ENCODE data around the gene CCT8.
"Not testable (repeated sequence)": the region's sequence is repeated elsewhere in the genome, so short reads cannot be mapped to it uniquely, and the experiment has no call there.

Gene CCT8

GRCh38 chr21:29080454-29080941 is 7.0 kb upstream of the CCT8 start:
- ChIA-PET POLR2A (interaction anchor here (0.8 to 1.0 kb wide), 2 partner anchors 15 to 56 kb away, joined by 3 read pairs; partner anchors contain the start of gene USP16), CTCF (interaction anchor here (1.2 kb wide), 1 partner anchor 11 kb away, joined by 5 read pairs; no protein-coding TSS in a partner anchor)
- no peak for TF ChIP-seq NFRKB (IDR thresholded peaks at IDR 0.05)
- no peak for TF ChIP-seq FOXA1 (IDR thresholded peaks at IDR 0.05)
- TF ChIP-seq FOXK2 (IDR thresholded peaks at IDR 0.05), result no peak
- no peak for TF ChIP-seq TARDBP (IDR thresholded peaks at IDR 0.05)
- no peak for TF ChIP-seq ARNT (IDR thresholded peaks at IDR 0.05)
- TF ChIP-seq LEF1 (IDR thresholded peaks at IDR 0.05; ENCODE audit: borderline replicate concordance), result no peak
- TF ChIP-seq ZNF384 (IDR thresholded peaks at IDR 0.05), result no peak
- TF ChIP-seq SP1 (IDR thresholded peaks at IDR 0.05), result no peak
- TF ChIP-seq HDGF (IDR thresholded peaks at IDR 0.05; ENCODE audit: borderline replicate concordance), result no peak
- no peak for DNase-seq (ENCODE audit: extremely low spot score)

- TF ChIP-seq ZNF384 (IDR thresholded peaks at IDR 0.05) (no peak), NFRKB (IDR thresholded peaks at IDR 0.05) (no peak), L3MBTL2 (conservative IDR thresholded peaks at IDR 0.05) (no peak), FOXA1 (IDR thresholded peaks at IDR 0.05) (no peak), FOXK2 (IDR thresholded peaks at IDR 0.05) (no peak), ELF4 (IDR thresholded peaks at IDR 0.05) (no peak), BHLHE40 (IDR thresholded peaks at IDR 0.05; ENCODE audit: borderline replicate concordance) (no peak), SP1 (IDR thresholded peaks at IDR 0.05) (no peak), SUZ12 (IDR thresholded peaks at IDR 0.05) (no peak), ARNT (IDR thresholded peaks at IDR 0.05) (no peak), PKNOX1 (IDR thresholded peaks at IDR 0.05) (no peak), LEF1 (IDR thresholded peaks at IDR 0.05; ENCODE audit: borderline replicate concordance) (no peak), HDGF (IDR thresholded peaks at IDR 0.05; ENCODE audit: borderline replicate concordance) (no peak), CTBP1 (IDR thresholded peaks at IDR 0.05; ENCODE audit: borderline replicate concordance) (no peak), TARDBP (IDR thresholded peaks at IDR 0.05) (no peak), FOXM1 (IDR thresholded peaks at IDR 0.05; ENCODE audit: borderline replicate concordance) (no peak)
- ChIA-PET CTCF (interaction anchor here (1.2 kb wide), 1 partner anchor 13 kb away, joined by 5 read pairs; no protein-coding TSS in a partner anchor), POLR2A (no interaction called here)
- DNase-seq (ENCODE audit: extremely low spot score), result no peak
Measured at GRCh38 chr21:29078869-29079767, 5.7 kb upstream of the CCT8 start.

- CTCF ChIA-PET, result no interaction called here
- no peak for DNase-seq (ENCODE audit: extremely low spot score)
- POLR2A ChIA-PET, result no interaction called here
- no peak for TF ChIP-seq FOXK2 (IDR thresholded peaks at IDR 0.05)
- TF ChIP-seq ARNT (IDR thresholded peaks at IDR 0.05), result no peak
- TF ChIP-seq SP1 (IDR thresholded peaks at IDR 0.05), result no peak
Measured at GRCh38 chr21:29077651-29078090, 4.2 kb upstream of the CCT8 start.

- POLR2A ChIA-PET; DNase-seq (ENCODE audit: extremely low spot score): not testable (repeated sequence)
- CTCF ChIA-PET, result interaction anchor here (0.6 kb wide), 1 partner anchor 132 kb away, joined by 4 read pairs; no protein-coding TSS in a partner anchor
Measured at GRCh38 chr21:29076731-29077640, 3.5 kb upstream of the CCT8 start.

- CTCF ChIA-PET, result interaction anchor here (1.5 kb wide), 1 partner anchor 88 kb away, joined by 5 read pairs; no protein-coding TSS in a partner anchor
- TF ChIP-seq PKNOX1 (IDR thresholded peaks at IDR 0.05) (peak; percentile 70), SP1 (IDR thresholded peaks at IDR 0.05) (no peak)
- POLR2A ChIA-PET, result no interaction called here
- no peak for DNase-seq (ENCODE audit: extremely low spot score)
Measured at GRCh38 chr21:29075706-29076466, 2.4 kb upstream of the CCT8 start.

GRCh38 chr21:29074783-29075182 is 1.3 kb upstream of the CCT8 start:
- POLR2A ChIA-PET, result interaction anchor here (1.4 to 2.9 kb wide), 4 partner anchors 10 to 72 kb away, joined by 3 to 14 read pairs (median 9); partner anchors contain the start of gene USP16
- CTCF ChIA-PET, result interaction anchor here (0.6 to 1.5 kb wide), 2 partner anchors 69 to 89 kb away, joined by 3 to 5 read pairs; no protein-coding TSS in a partner anchor
- no peak for TF ChIP-seq SP1 (IDR thresholded peaks at IDR 0.05)
- no peak for TF ChIP-seq ELF4 (IDR thresholded peaks at IDR 0.05)
- TF ChIP-seq SUZ12 (IDR thresholded peaks at IDR 0.05), result no peak
- no peak for TF ChIP-seq ZNF384 (IDR thresholded peaks at IDR 0.05)
- no peak for TF ChIP-seq LEF1 (IDR thresholded peaks at IDR 0.05; ENCODE audit: borderline replicate concordance)

More at GRCh38 chr21:29074783-29075182, 1.3 kb upstream of the CCT8 start:
- DNase-seq (ENCODE audit: extremely low spot score), result no peak

Measured in HEK293T (cell line).